HepG2 (cell line): Measurements from ENCODE around the gene WNK4. TPM values are rescaled to one million over a fixed set of nuclear protein-coding genes. Genes with fewer than 3 reads are reported as not detected.

Experiments used
- DBP ChIP-seq: sonication (generic); formaldehyde crosslinking; IDR thresholded peaks from 2 replicates; pipeline ENCODE4 v1.4.0; 2020; ENCODE audit warnings: missing genetic modification reagents; ENCODE audit errors: not compliant biosample characterization
- KIAA2018 ChIP-seq: sonication (generic); formaldehyde crosslinking; IDR thresholded peaks from 2 replicates; pipeline ENCODE4 v1.5.0; 2020; ENCODE audit warnings: mild to moderate bottlenecking, missing genetic modification reagents, borderline replicate concordance
- KMT2B ChIP-seq: IDR thresholded peaks from 2 replicates; pipeline ENCODE4 v1.6.1; 2016; ENCODE audit warnings: missing genetic modification reagents, missing compliant biosample characterization
- ONECUT2 ChIP-seq: sonication (generic); formaldehyde crosslinking; IDR thresholded peaks from 2 replicates; pipeline ENCODE4 v1.4.0; 2020; ENCODE audit warnings: missing genetic modification reagents
- SRSF4 ChIP-seq: fragments of 200-400 bp; formaldehyde crosslinking; IDR thresholded peaks from one replicate; pipeline ENCODE4 v1.6.1; 2018; ENCODE audit warnings: mild to moderate bottlenecking, low read depth, low read length, moderate library complexity; ENCODE audit not compliant: poor library complexity, severe bottlenecking
- STAT6 ChIP-seq: sonication (generic); formaldehyde crosslinking; IDR thresholded peaks from 2 replicates; pipeline ENCODE4 v1.4.0; 2020; ENCODE audit warnings: missing genetic modification reagents, mild to moderate bottlenecking, borderline replicate concordance
- TGIF2 ChIP-seq: IDR thresholded peaks from 2 replicates; pipeline ENCODE4 v1.6.1; 2016; ENCODE audit warnings: control low read depth, missing compliant biosample characterization
- TRAFD1 ChIP-seq: sonication (generic); formaldehyde crosslinking; IDR thresholded peaks from 2 replicates; pipeline ENCODE4 v1.5.1; 2020; ENCODE audit warnings: missing genetic modification reagents, mild to moderate bottlenecking, borderline replicate concordance
- ZBTB46 ChIP-seq: sonication (generic); formaldehyde crosslinking; IDR thresholded peaks from 2 replicates; pipeline ENCODE4 v1.4.0; 2020; ENCODE audit warnings: mild to moderate bottlenecking, missing genetic modification reagents, borderline replicate concordance
- ZKSCAN5 ChIP-seq: sonication (generic); formaldehyde crosslinking; IDR thresholded peaks from 2 replicates; pipeline ENCODE4 v1.5.1; 2020; ENCODE audit warnings: mild to moderate bottlenecking, missing genetic modification reagents
- polyA plus RNA-seq, 8 experiments: library from polyadenylated mRNA; depleted of rRNA in 3 of 8; stranded (reverse) in 7 of 8; unstranded in 1 of 8; fragments of >200 nt; fragmentation: Illumina TruSeq in 4 of 8; extraction: Trizol in 4 of 8; gene quantifications; 2 replicates each; pipeline versions ENCODE4 v1.2.1 to v1.2.3, GENCODE V29; 2011 to 2016; ENCODE audit warnings: low read depth in 4 of 8, missing spikeins in 1 of 8, mixed read lengths in 1 of 8; ENCODE audit not compliant: insufficient read depth in 1 of 8
- total RNA-seq, 5 experiments: library from RNA; depleted of rRNA; stranded (reverse); fragments of >200 nt; fragmentation: Illumina TruSeq; extraction: Trizol; gene quantifications; 2 replicates each; pipeline ENCODE4 v1.2.3, GENCODE V29; 2016; ENCODE audit warnings: low read depth in 1 of 5

WNK4 gene
- total and polyA plus RNA-seq, 2 of the 13 experiments (the other 11 are each of a cell fraction or from before 2014, with no cell fraction given), result 2.7 to 13.7 TPM

- TF ChIP-seq SRSF4, result no peak
- TF ChIP-seq ZBTB46 (CRISPR knock-in tag), result peak; percentile 83; the same call in 1 of the 2 replicates
- TF ChIP-seq ZKSCAN5, result no peak; the same call in 1 of the 2 replicates
- TF ChIP-seq KIAA2018 (CRISPR knock-in tag), result no peak
- no peak for TF ChIP-seq ONECUT2
- TF ChIP-seq STAT6 (CRISPR knock-in tag), result peak; percentile 83; the same call in 1 of the 2 replicates
- peak; percentile 97 for TF ChIP-seq KMT2B
- peak; percentile 83 for TF ChIP-seq TGIF2
- TF ChIP-seq DBP, result peak; percentile 75
- no peak for TF ChIP-seq TRAFD1
Measured at GRCh38 chr17:42832934-42833766, 52.7 kb downstream of the WNK4 start, which contains the start of gene PSME3 (continued).
